Non-pigmented ciliary epithelial cell (primary cell): Measurements from ENCODE around the gene SGCE.

Experiments
- DNase-seq: peaks from one replicate; pipeline ENCODE4 v3.0.0-alpha.2; 2010; ENCODE audit warnings: low read depth

SGCE gene

DNA sequence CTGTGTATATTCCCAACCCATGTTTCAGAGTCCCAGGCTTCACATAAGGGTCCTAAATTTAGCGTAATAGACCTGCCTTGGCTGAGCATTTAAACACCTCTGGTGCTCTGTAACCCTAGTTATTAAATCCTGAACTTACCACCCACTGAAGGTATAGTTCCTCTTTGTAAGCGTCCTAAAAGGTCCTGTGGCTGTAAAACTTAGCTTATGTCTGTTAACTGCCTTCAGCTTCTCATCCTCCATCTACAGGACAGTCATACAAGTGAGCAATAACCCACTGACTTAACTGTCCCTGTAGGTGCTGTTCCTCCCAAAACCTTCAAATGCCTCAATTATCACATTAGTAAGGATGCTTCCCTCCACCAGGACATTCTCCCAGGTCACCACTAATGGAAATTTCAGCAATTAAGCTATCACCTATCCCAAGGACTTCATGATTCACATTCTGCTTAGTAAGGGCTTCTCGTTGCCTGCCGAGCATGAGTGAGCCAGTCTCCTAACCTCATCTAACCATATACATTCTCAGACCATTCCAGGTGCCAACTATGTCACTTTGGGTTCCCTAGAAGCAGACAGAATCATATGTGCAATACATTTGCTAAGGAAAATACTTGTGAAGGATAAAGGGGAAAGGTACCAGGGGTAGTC, 90.6 kb downstream of the SGCE start:
- no peak for DNase-seq

DNA sequence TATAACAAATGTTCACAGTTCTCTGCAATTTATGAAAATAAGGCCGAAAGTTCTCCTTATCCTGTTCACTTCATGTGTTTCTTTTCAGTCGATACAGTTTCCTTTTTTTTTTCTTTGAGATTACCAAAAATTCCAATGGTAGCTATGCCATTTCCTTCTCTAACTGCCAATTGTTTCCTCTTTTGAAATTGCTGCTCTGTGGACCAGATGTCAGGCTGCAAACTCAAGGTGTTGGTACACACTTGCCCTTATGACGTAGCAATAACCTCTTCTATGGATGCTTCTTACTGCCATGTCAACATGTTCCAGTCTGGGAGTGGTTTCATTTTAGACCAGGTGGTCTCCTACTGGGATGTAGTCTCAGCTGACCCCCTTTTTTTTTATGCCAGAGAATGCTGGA, 93.4 kb downstream of the SGCE start:
- no peak for DNase-seq

DNA sequence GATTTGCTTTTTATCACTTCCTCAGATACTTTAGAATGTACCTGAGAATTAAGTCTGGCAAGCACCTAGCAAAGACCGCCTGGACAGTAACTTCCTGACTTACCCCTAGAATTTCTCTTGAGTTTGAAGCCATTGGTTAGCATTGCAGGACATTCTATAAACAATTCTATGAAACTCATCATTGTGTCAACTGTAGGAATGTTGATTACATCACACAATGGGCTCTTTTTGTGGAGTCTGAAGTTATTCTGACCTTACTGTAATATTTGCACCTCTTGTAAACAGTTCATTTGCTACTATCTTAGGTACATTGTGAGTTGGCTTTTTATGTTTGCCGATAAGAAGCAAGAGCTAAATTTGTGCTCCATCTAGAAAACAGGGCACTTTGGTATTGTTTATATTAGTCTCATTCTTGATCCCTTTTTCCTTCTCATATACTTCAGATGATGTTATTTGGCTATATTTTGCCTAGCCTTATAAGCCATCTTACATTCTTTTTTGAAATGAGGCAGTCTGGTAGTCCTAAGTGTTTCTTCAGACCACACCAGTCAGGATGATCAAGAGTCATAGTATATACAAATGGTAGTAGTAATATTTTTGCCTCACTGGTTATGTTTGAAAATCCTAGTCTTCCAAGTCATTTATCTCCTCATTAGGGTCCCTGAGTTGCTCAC, 94.0 kb downstream of the SGCE start:
- peak; percentile 19 for DNase-seq

GRCh38 chr7:94559972-94560371, 96.0 kb downstream of the SGCE start:
- DNase-seq = no peak

- no peak for DNase-seq
Observed at GRCh38 chr7:94557215-94557614, 98.7 kb downstream of the SGCE start.

GRCh38 chr7:94556028-94556427, 99.9 kb downstream of the SGCE start:
- DNase-seq = no peak

- no peak for DNase-seq
Observed at GRCh38 chr7:94547126-94547525, 108.8 kb downstream of the SGCE start.

GRCh38 chr7:94540428-94540827, 115.5 kb downstream of the SGCE start:
- no peak for DNase-seq
